ENCODE results near the gene STX4. TPM values are rescaled to one million over a fixed set of nuclear protein-coding genes. Genes with fewer than 3 reads are reported as not detected.

Gene STX4
- total and polyA plus RNA-seq, 2 donors from 2014 or later: 60.6 to 61.2 TPM

GRCh38 chr16:30984669-30985400 lies 48.5 kb upstream of the STX4 start, which contains the start of gene HSD3B7:
Gene HSD3B7, plus strand, starts transcription at chr16:30985207. Its CDS starts 452 bp downstream, at chr16:30985659.
- DNase-seq (peak; percentile 85 to 96 (median 90)), FAIRE-seq (no peak)
- no peaks in the 10 kb centered on the region for H3K27me3 ChIP-seq (ENCODE audit: control insufficient read depth, insufficient read depth, low read length)
- peak within 1 kb of the TSS; percentile 43 to 69 for H3K27ac ChIP-seq (ENCODE audit: low read depth in 2 of 2, low read length in 2 of 2)
- peaks cover 0 to 16% (median 4%) of the 10 kb centered on the region in 3 donors for H3K36me3 ChIP-seq (ENCODE audit: control insufficient read depth in 2 of 3, insufficient read depth in 3 of 3, low read length in 3 of 3)
- peak; percentile 86 for TF ChIP-seq CTCF (IDR thresholded peaks at IDR 0.05; ENCODE audit: borderline replicate concordance, extremely low read depth, insufficient read depth)
- H3K9ac ChIP-seq (ENCODE audit: low read length in 3 of 3): peak within 1 kb of the TSS; percentile 26 to 73 (median 60)
- H3K4me1 ChIP-seq (ENCODE audit: control insufficient read depth in 2 of 3, insufficient read depth in 2 of 3, low read depth in 1 of 3, low read length in 3 of 3): peaks cover 0 to 9% (median 5%) of the 10 kb centered on the region in 3 donors
- intact Hi-C loops (cut with DNase I): loop anchor here (10.0 kb wide), 1 partner anchor 460 kb away; the partner anchor contains the start of gene ZNF843
- peak within 1 kb of the TSS; percentile 44 to 70 (median 63) for H3K4me3 ChIP-seq (ENCODE audit: low read length in 3 of 3)
- H3K9me3 ChIP-seq (ENCODE audit: control insufficient read depth in 2 of 3, insufficient read depth in 1 of 3, low read length in 3 of 3): no peaks in the 10 kb centered on the region

- H3K27ac ChIP-seq (ENCODE audit: low read depth in 2 of 2, low read length in 2 of 2): peak overlapping the region; percentile 43 to 69
- H3K4me1 ChIP-seq (ENCODE audit: control insufficient read depth in 2 of 3, insufficient read depth in 2 of 3, low read depth in 1 of 3, low read length in 3 of 3): peaks cover 0 to 9% (median 5%) of the 10 kb centered on the region in 3 donors
- H3K4me3 ChIP-seq (ENCODE audit: low read length in 3 of 3): peak overlapping the region; percentile 44 to 70 (median 63)
- H3K27me3 ChIP-seq (ENCODE audit: control insufficient read depth, insufficient read depth, low read length): no peaks in the 10 kb centered on the region
- H3K36me3 ChIP-seq (ENCODE audit: control insufficient read depth in 2 of 3, insufficient read depth in 3 of 3, low read length in 3 of 3): peaks cover 0 to 16% (median 2%) of the 10 kb centered on the region in 3 donors
- no peak for FAIRE-seq
- H3K9ac ChIP-seq (ENCODE audit: low read length in 3 of 3): peak overlapping the region; percentile 26 to 73 (median 60)
- TF ChIP-seq CTCF (IDR thresholded peaks at IDR 0.05; ENCODE audit: borderline replicate concordance, extremely low read depth, insufficient read depth): peak; percentile 38
- intact Hi-C loops (cut with DNase I): loop anchor here (10.0 kb wide), 1 partner anchor 459 kb away; the partner anchor contains the start of gene ZNF843
- no peaks in the 10 kb centered on the region for H3K9me3 ChIP-seq (ENCODE audit: control insufficient read depth in 2 of 3, insufficient read depth in 1 of 3, low read length in 3 of 3)
- peak; percentile 80 to 93 (median 82) for DNase-seq
Measured at GRCh38 chr16:30985401-30986128, 47.8 kb upstream of the STX4 start.

GRCh38 chr16:30986129-30986991 lies 47.0 kb upstream of the STX4 start:
- no peak for TF ChIP-seq CTCF (IDR thresholded peaks at IDR 0.05; ENCODE audit: borderline replicate concordance, extremely low read depth, insufficient read depth)
- DNase-seq (peak in 1 of 5 donors; percentile 67), FAIRE-seq (no peak)
- no peaks in the 10 kb centered on the region for H3K27me3 ChIP-seq (ENCODE audit: control insufficient read depth, insufficient read depth, low read length)
- H3K4me3 ChIP-seq (ENCODE audit: low read length in 3 of 3): peak overlapping the region in 1 of 3 donors; percentile 63
- peak overlapping the region in 1 of 3 donors; percentile 73 for H3K9ac ChIP-seq (ENCODE audit: low read length in 3 of 3)
- H3K9me3 ChIP-seq (ENCODE audit: control insufficient read depth in 2 of 3, insufficient read depth in 1 of 3, low read length in 3 of 3): no peaks in the 10 kb centered on the region
- peaks cover 0 to 12% (median 0%) of the 10 kb centered on the region in 3 donors for H3K36me3 ChIP-seq (ENCODE audit: control insufficient read depth in 2 of 3, insufficient read depth in 3 of 3, low read length in 3 of 3)
- intact Hi-C loops (cut with DNase I): loop anchor here (10.0 kb wide), 1 partner anchor 458 kb away; the partner anchor contains the start of gene ZNF843
- H3K4me1 ChIP-seq (ENCODE audit: control insufficient read depth in 2 of 3, insufficient read depth in 2 of 3, low read depth in 1 of 3, low read length in 3 of 3): peaks cover 0 to 9% (median 5%) of the 10 kb centered on the region in 3 donors
- H3K27ac ChIP-seq (ENCODE audit: low read depth in 2 of 2, low read length in 2 of 2): no peak overlapping the region
